Measurements from ENCODE around the gene GNAL. TPM values are rescaled to one million over a fixed set of nuclear protein-coding genes. Genes with fewer than 3 reads are reported as not detected.

Gene GNAL
- total RNA-seq, 1 experiment from 2014 or later, result 24.0 TPM

DNA sequence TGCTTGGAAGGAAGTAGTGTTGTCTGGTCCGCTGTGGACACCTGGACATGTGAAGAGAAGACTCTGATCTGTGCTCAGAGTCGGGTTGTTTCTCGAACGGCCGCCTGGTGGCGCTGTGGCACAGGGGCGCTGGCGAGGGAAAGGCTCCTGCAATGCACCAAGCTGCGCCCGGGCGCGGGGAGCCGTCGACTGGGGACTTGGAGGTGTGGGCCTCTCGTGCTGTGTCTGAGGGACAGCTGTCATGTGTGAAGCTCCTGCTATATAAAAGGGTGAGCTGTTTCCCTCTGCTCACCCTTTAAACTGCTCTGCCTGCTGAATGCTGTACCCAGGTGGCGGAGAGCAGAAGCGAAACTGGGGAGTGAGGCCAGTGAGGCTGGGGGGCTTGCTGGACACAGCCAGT is 44.0 kb downstream of the GNAL start:
- H2AFZ ChIP-seq (ENCODE audit: low read length), result no peak overlapping the region
- no peak overlapping the region for H2BK120ac ChIP-seq (ENCODE audit: low read depth, low read length, poor library complexity, severe bottlenecking)
- H3K4me2 ChIP-seq (ENCODE audit: insufficient read depth, insufficient read length, low read length), result no peak overlapping the region
- Mint-ChIP-seq H3K4me1 (peaks cover 4 to 7% of the 10 kb centered on the region in 2 experiments; a peak in 2 of 4 replicates), H3K4me3 (no peak overlapping the region), H3K9me3 (no peaks in the 10 kb centered on the region), H3K36me3 (ENCODE audit: insufficient read depth in 1 of 3, low read depth in 3 of 3) (no peaks in the 10 kb centered on the region), H3K27me3 (ENCODE audit: low read depth) (peaks cover 6% of the 10 kb centered on the region), H3K27ac (no peak overlapping the region)
- H3K79me1 ChIP-seq (ENCODE audit: insufficient read depth, low read depth, low read length, poor library complexity, severe bottlenecking), result no peaks in the 10 kb centered on the region
- no peaks in the 10 kb centered on the region for H3K9me3 ChIP-seq (ENCODE audit: control insufficient read depth, low read depth, low read length)
- no peak overlapping the region for H2BK5ac ChIP-seq (ENCODE audit: insufficient read length, low read length)
- H3K27me3 ChIP-seq (ENCODE audit: insufficient read depth, low read length), result no peaks in the 10 kb centered on the region
- no peak overlapping the region for H3T11ph ChIP-seq (ENCODE audit: low read length)
- DNase-seq, result peak; percentile 83
- H4K8ac ChIP-seq (replicated peaks; ENCODE audit: insufficient read length, low read depth, low read length), result no peak overlapping the region
- no peak overlapping the region for H2BK12ac ChIP-seq (ENCODE audit: insufficient read length, low read depth, low read length)
- no peaks in the 10 kb centered on the region for H3K79me2 ChIP-seq (ENCODE audit: insufficient read depth, low read length)
- H2AK5ac ChIP-seq (ENCODE audit: insufficient read length, low read length), result no peak overlapping the region
- no peak overlapping the region for H3K4ac ChIP-seq (ENCODE audit: low read depth, low read length)
- H2BK20ac ChIP-seq (ENCODE audit: low read depth, low read length, poor library complexity, severe bottlenecking), result no peak overlapping the region
- no peak overlapping the region for H2BK15ac ChIP-seq (ENCODE audit: low read depth, low read length)
- no peak overlapping the region for H3K23ac ChIP-seq (ENCODE audit: insufficient read length, low read depth, low read length)
- no peaks in the 10 kb centered on the region for H3K4me1 ChIP-seq (ENCODE audit: insufficient read depth, low read length)
- H3K56ac ChIP-seq (ENCODE audit: insufficient read length, low read depth, low read length), result no peak overlapping the region
- no peaks in the 10 kb centered on the region for H4K20me1 ChIP-seq (ENCODE audit: control insufficient read depth, insufficient read depth, insufficient read length)
- H3K14ac ChIP-seq (ENCODE audit: insufficient read depth, low read length), result no peak overlapping the region
- WGBS (ENCODE audit: extremely low coverage, insufficient read length, low lambda C conversion rate), result no CpG with 5 or more reads among the region's 17 CpGs
- TF ChIP-seq CTCF (conservative IDR thresholded peaks at IDR 0.05), result peak; percentile 98
- no peak overlapping the region for H3K9ac ChIP-seq (ENCODE audit: extremely low read depth, insufficient read length, low read length)
- no peak overlapping the region for H4K5ac ChIP-seq (ENCODE audit: insufficient read length, low read depth, low read length)
- H4K91ac ChIP-seq (ENCODE audit: insufficient read length, low read depth, low read length), result no peak overlapping the region
- no peak overlapping the region for H3K18ac ChIP-seq (ENCODE audit: insufficient read length, low read depth, low read length)
- no peaks in the 10 kb centered on the region for H3K23me2 ChIP-seq (ENCODE audit: insufficient read length, low read depth, low read length, poor library complexity, severe bottlenecking)
- H3K27ac ChIP-seq (ENCODE audit: insufficient read length, low read depth, low read length), result no peak overlapping the region
